Vagina (tissue), 2 donors: ENCODE measurements around the gene FFAR3. TPM values are rescaled to one million over a fixed set of nuclear protein-coding genes. Genes with fewer than 3 reads are reported as not detected.

Experiments
- DNase-seq, 2 donors: peaks; one replicate each; pipeline ENCODE4 v3.0.0-alpha.2; 2017; ENCODE audit errors: extremely low spot score in 2 of 2
- H3K27ac ChIP-seq: fragments of 200-600 bp; sonication (generic); one replicate; pipeline ENCODE4 v1.5.1; 2019
- H3K27me3 ChIP-seq: fragments of 200-600 bp; sonication (generic); one replicate; pipeline ENCODE4 v1.5.1; 2019
- H3K36me3 ChIP-seq, 2 donors: fragments of 200-600 bp; sonication (generic); one replicate each; pipeline ENCODE4 v1.5.1; 2017 to 2019
- H3K4me1 ChIP-seq: fragments of 200-600 bp; sonication (generic); one replicate; pipeline ENCODE4 v1.5.1; 2019
- H3K4me3 ChIP-seq, 2 donors: fragments of 200-600 bp; sonication (generic); 1 replicate in 1 of 2; 2 replicates in 1 of 2; pipeline ENCODE4 v1.5.1; 2016 to 2019
- H3K9me3 ChIP-seq: fragments of 200-600 bp; sonication (generic); one replicate; pipeline ENCODE4 v1.5.1; 2019
- POLR2A ChIP-seq, 2 donors: fragments of 450-650 bp; IDR thresholded peaks; one replicate each; pipeline ENCODE4 v1.6.1; 2017; ENCODE audit warnings: antibody characterized with exemption in 2 of 2, mild to moderate bottlenecking in 2 of 2, moderate library complexity in 2 of 2
- POLR2AphosphoS5 ChIP-seq, 2 donors: sonication (generic); formaldehyde crosslinking; IDR thresholded peaks; one replicate each; pipeline ENCODE4 v1.9.0; 2017; ENCODE audit warnings: antibody characterized with exemption in 2 of 2, mild to moderate bottlenecking in 2 of 2, low read depth in 1 of 2; ENCODE audit not compliant: insufficient read depth in 1 of 2
- intact Hi-C: fragments of 100-400 bp; cut with DNase I; formaldehyde crosslinking; loops from one replicate; pipeline ENCODE4 v1.15.1; 2023
- total RNA-seq: library from RNA; depleted of rRNA; stranded (reverse); fragments of >200 nt; gene quantifications from one replicate; pipeline ENCODE4 v1.2.3, GENCODE V29; 2016
- TF ChIP-seq, protein P1 (sequence below), 3 experiments: fragments of 450-650 bp in 2 of 3; fragments of 200-600 bp in 1 of 3; sonication (generic) in 1 of 3; IDR thresholded peaks; one replicate each; pipeline ENCODE4 v1.5.1; 2017 to 2019; ENCODE audit warnings: antibody characterized with exemption in 3 of 3, mild to moderate bottlenecking in 2 of 3, moderate library complexity in 2 of 3

FFAR3 gene
- total RNA-seq, 1 donor from 2014 or later = not detected

DNA sequence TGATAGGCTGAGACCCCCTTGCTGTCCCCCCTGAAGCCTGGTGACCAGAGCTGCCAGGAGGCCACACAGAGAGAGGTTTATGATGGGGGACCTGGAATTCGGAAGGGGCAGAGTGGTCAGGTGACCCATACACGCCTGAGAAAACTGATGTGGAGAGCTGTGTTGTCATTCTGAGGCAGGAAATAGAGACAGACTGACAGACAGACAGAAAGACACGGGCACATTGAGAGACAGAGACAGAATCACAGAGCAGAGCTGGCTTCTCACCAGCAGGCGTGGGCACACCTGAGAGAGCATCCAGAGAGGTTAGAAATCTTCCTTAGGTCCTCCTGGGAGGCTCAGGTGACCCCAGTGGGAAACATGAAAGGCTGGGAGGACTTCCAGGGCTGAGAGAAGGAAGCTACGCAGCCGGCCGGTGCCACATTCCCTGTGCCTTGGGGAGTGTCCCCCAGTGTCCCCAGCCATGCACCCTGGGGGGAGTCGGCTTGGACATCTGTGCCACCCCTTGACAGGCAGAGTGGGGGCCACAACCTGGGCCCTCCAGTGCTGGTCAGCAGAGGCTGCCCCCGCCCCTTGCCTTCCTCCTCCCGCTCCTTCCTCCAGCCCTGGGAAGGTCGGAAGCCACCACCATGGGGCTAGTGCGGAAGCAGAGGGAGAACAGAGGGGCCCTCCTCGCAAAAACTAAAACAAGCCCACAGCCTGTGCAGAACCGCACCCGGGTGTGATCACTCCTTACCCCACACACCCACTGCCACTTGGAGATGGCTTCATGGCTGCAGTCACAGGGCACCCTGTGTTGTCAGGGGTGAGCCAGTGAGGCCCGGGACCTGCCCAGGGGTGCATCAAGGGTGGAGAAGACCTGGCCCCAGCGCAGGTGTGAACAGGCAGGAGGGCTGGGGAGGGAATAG is 8.4 kb upstream of the FFAR3 start:
- Histone ChIP-seq H3K27me3 (no peaks in the 10 kb centered on the region), H3K27ac (no peak overlapping the region), H3K4me3 (no peak overlapping the region), H3K9me3 (no peaks in the 10 kb centered on the region), H3K36me3 (no peaks in the 10 kb centered on the region), H3K4me1 (no peaks in the 10 kb centered on the region)
- peak in 1 of 2 donors; percentile 40 for DNase-seq
- intact Hi-C loops = loop anchor here (10.0 kb wide), 1 partner anchor 145 kb away; the partner anchor contains the start of gene KRTDAP
- TF ChIP-seq POLR2AphosphoS5 (IDR thresholded peaks at IDR 0.05; ENCODE audit: insufficient read depth in 1 of 2, low read depth in 1 of 2) = no peak
- no peak for TF ChIP-seq POLR2A (IDR thresholded peaks at IDR 0.05)
- TF ChIP-seq, protein P1, sequence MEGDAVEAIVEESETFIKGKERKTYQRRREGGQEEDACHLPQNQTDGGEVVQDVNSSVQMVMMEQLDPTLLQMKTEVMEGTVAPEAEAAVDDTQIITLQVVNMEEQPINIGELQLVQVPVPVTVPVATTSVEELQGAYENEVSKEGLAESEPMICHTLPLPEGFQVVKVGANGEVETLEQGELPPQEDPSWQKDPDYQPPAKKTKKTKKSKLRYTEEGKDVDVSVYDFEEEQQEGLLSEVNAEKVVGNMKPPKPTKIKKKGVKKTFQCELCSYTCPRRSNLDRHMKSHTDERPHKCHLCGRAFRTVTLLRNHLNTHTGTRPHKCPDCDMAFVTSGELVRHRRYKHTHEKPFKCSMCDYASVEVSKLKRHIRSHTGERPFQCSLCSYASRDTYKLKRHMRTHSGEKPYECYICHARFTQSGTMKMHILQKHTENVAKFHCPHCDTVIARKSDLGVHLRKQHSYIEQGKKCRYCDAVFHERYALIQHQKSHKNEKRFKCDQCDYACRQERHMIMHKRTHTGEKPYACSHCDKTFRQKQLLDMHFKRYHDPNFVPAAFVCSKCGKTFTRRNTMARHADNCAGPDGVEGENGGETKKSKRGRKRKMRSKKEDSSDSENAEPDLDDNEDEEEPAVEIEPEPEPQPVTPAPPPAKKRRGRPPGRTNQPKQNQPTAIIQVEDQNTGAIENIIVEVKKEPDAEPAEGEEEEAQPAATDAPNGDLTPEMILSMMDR (IDR thresholded peaks at IDR 0.05) = no peak

DNA sequence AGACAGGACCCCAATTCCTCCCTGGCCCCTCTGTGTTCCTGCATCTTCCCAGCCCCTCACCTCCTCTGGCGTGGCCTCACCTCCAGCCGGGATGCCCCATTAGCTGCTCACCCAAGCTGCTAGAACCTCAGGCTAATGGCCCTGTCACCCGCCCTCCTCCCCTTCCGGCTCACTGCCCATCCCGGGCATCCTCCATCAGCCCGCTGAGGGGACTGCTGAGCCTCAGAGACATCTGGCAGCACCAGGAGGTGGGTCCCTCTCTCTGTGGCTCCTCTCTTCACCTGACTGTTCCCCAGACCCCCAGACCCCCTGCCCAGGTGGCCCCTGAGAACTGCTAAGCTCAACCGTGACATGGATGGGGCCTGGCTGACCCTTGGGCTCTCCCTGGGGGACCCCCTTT is 7.7 kb upstream of the FFAR3 start:
- Histone ChIP-seq H3K4me3 (no peak overlapping the region), H3K36me3 (no peaks in the 10 kb centered on the region), H3K27ac (no peak overlapping the region), H3K4me1 (no peaks in the 10 kb centered on the region), H3K27me3 (no peaks in the 10 kb centered on the region), H3K9me3 (no peaks in the 10 kb centered on the region)
- TF ChIP-seq, protein P1 (IDR thresholded peaks at IDR 0.05) = no peak
- TF ChIP-seq POLR2A (IDR thresholded peaks at IDR 0.05) (no peak), POLR2AphosphoS5 (IDR thresholded peaks at IDR 0.05; ENCODE audit: insufficient read depth in 1 of 2, low read depth in 1 of 2) (no peak)
- intact Hi-C loops = loop anchor here (10.0 kb wide), 1 partner anchor 144 kb away; the partner anchor contains the start of gene KRTDAP
- no peak for DNase-seq

DNA sequence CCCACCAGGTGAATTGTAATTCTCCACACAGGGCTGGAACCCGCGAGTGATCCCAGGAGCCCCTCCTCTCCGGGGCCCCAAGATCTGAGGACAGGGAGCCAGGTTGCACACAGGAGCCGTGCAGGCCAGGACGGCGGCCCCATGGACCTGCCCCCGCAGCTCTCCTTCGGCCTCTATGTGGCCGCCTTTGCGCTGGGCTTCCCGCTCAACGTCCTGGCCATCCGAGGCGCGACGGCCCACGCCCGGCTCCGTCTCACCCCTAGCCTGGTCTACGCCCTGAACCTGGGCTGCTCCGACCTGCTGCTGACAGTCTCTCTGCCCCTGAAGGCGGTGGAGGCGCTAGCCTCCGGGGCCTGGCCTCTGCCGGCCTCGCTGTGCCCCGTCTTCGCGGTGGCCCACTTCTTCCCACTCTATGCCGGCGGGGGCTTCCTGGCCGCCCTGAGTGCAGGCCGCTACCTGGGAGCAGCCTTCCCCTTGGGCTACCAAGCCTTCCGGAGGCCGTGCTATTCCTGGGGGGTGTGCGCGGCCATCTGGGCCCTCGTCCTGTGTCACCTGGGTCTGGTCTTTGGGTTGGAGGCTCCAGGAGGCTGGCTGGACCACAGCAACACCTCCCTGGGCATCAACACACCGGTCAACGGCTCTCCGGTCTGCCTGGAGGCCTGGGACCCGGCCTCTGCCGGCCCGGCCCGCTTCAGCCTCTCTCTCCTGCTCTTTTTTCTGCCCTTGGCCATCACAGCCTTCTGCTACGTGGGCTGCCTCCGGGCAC is 6.7 kb upstream of the FFAR3 start:
- no peak overlapping the region for H3K27ac ChIP-seq
- no peaks in the 10 kb centered on the region for H3K4me1 ChIP-seq
- H3K4me3 ChIP-seq = no peak overlapping the region
- TF ChIP-seq POLR2A (IDR thresholded peaks at IDR 0.05) (no peak), POLR2AphosphoS5 (IDR thresholded peaks at IDR 0.05; ENCODE audit: insufficient read depth in 1 of 2, low read depth in 1 of 2) (no peak)
- TF ChIP-seq, protein P1 (IDR thresholded peaks at IDR 0.05) = no peak
- no peaks in the 10 kb centered on the region for H3K36me3 ChIP-seq
- no peaks in the 10 kb centered on the region for H3K27me3 ChIP-seq
- intact Hi-C loops = loop anchor here (10.0 kb wide), 1 partner anchor 143 kb away; the partner anchor contains the start of gene KRTDAP
- no peaks in the 10 kb centered on the region for H3K9me3 ChIP-seq
- DNase-seq = no peak

DNA sequence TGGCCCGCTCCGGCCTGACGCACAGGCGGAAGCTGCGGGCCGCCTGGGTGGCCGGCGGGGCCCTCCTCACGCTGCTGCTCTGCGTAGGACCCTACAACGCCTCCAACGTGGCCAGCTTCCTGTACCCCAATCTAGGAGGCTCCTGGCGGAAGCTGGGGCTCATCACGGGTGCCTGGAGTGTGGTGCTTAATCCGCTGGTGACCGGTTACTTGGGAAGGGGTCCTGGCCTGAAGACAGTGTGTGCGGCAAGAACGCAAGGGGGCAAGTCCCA is 6.1 kb upstream of the FFAR3 start:
- Histone ChIP-seq H3K9me3 (no peaks in the 10 kb centered on the region), H3K27me3 (no peaks in the 10 kb centered on the region), H3K4me1 (no peaks in the 10 kb centered on the region), H3K27ac (no peak overlapping the region), H3K36me3 (no peaks in the 10 kb centered on the region), H3K4me3 (no peak overlapping the region)
- intact Hi-C loops = loop anchor here (10.0 kb wide), 1 partner anchor 143 kb away; the partner anchor contains the start of gene KRTDAP
- no peak for TF ChIP-seq POLR2AphosphoS5 (IDR thresholded peaks at IDR 0.05; ENCODE audit: insufficient read depth in 1 of 2, low read depth in 1 of 2)
- no peak for TF ChIP-seq POLR2A (IDR thresholded peaks at IDR 0.05)
- TF ChIP-seq, protein P1 (IDR thresholded peaks at IDR 0.05) = no peak
- DNase-seq = no peak
